Adrenal gland (tissue), 5 donors: ENCODE measurements around the gene SPDYE1.

ENCODE experiments used
- CTCF ChIP-seq, 6 experiments: fragments of 450-650 bp in 4 of 6; fragments of 200-600 bp in 2 of 6; sonication (generic) in 1 of 6; IDR thresholded peaks; 1 replicate in 5 of 6; 2 replicates in 1 of 6; pipeline versions ENCODE4 v1.5.1 to v1.8.0; 2016 to 2021; ENCODE audit warnings: antibody characterized with exemption in 6 of 6, mild to moderate bottlenecking in 2 of 6, moderate library complexity in 1 of 6
- POLR2A ChIP-seq, 2 donors: fragments of 450-650 bp; IDR thresholded peaks; one replicate each; pipeline ENCODE4 v1.6.1; 2017; ENCODE audit warnings: antibody characterized with exemption in 2 of 2, mild to moderate bottlenecking in 2 of 2, moderate library complexity in 1 of 2
- donor health status: DM: no; HTN: no; CAD: no.

GRCh38 chr7:44052771-44053365 is 55.2 kb downstream of the SPDYE1 start:
- TF ChIP-seq CTCF (IDR thresholded peaks at IDR 0.05) (no peak), POLR2A (IDR thresholded peaks at IDR 0.05) (no peak)
